Mucosa of rectum (tissue), 2 donors: ENCODE results near the gene EPHA8.

Experiments used
- H3K27ac ChIP-seq, 2 donors: one replicate each; pipeline ENCODE4 v1.7.0; 2013; ENCODE audit warnings: inconsistent platforms in 2 of 2, low read depth in 2 of 2, low read length in 2 of 2
- H3K27me3 ChIP-seq, 2 donors: one replicate each; pipeline ENCODE4 v1.7.0; 2013; ENCODE audit warnings: low read length in 2 of 2; ENCODE audit not compliant: control insufficient read depth in 2 of 2, insufficient read depth in 2 of 2
- H3K36me3 ChIP-seq, 2 donors: one replicate each; pipeline ENCODE4 v1.7.0; 2013; ENCODE audit warnings: low read length in 2 of 2; ENCODE audit not compliant: control insufficient read depth in 2 of 2, insufficient read depth in 2 of 2
- H3K4me1 ChIP-seq, 2 donors: one replicate each; pipeline ENCODE4 v1.7.0; 2013; ENCODE audit warnings: low read length in 2 of 2, mild to moderate bottlenecking in 1 of 2; ENCODE audit not compliant: control insufficient read depth in 2 of 2, insufficient read depth in 2 of 2
- H3K4me3 ChIP-seq, 2 donors: one replicate each; pipeline ENCODE4 v1.7.0; 2013; ENCODE audit warnings: low read length in 2 of 2
- H3K9ac ChIP-seq, 2 donors: one replicate each; pipeline ENCODE4 v1.7.0; 2013; ENCODE audit warnings: low read length in 2 of 2, low read depth in 1 of 2, mild to moderate bottlenecking in 1 of 2
- H3K9me3 ChIP-seq, 2 donors: one replicate each; pipeline ENCODE4 v1.7.0; 2013; ENCODE audit warnings: low read length in 2 of 2; ENCODE audit not compliant: control insufficient read depth in 2 of 2
- donor health status: healthy.
- donor health status: Normal muscosa, but diverticular disease.

EPHA8 gene

DNA sequence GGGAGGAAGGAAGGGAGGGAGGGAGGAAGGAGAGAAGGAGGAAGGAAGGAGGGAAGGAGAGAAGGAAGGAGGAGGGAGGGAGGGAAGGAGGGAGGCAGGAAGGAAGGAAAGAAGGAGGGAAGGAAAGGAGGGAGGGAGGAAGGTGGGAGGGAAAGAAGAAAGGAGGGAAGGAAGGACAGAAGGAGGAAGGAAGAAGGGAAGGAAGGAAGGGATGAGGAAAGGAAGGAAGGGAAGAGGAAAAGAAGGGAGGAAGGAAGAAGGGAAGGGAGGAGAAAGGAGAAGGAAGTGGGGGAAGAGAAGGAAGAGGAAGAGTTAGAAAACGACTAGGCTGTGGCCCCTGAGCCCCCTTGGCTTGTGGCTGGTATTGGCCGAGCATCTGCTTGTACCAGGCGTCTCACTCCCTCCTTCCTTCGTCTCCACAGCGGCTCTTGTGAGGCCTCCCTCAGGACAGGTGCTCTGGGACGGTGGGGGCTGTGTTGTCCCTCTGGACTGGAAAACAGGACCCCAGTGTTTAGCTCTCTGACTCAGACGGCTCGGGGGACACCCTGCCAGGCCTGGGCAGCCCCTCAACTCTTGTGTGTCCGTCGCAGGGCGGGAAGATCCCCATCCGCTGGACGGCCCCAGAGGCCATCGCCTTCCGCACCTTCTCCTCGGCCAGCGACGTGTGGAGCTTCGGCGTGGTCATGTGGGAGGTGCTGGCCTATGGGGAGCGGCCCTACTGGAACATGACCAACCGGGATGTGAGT lies 37.0 kb downstream of the EPHA8 start:
- Histone ChIP-seq H3K9ac (no peak overlapping the region), H3K4me3 (no peak overlapping the region), H3K27me3 (peaks cover 2 to 17% of the 10 kb centered on the region in 2 donors)

DNA sequence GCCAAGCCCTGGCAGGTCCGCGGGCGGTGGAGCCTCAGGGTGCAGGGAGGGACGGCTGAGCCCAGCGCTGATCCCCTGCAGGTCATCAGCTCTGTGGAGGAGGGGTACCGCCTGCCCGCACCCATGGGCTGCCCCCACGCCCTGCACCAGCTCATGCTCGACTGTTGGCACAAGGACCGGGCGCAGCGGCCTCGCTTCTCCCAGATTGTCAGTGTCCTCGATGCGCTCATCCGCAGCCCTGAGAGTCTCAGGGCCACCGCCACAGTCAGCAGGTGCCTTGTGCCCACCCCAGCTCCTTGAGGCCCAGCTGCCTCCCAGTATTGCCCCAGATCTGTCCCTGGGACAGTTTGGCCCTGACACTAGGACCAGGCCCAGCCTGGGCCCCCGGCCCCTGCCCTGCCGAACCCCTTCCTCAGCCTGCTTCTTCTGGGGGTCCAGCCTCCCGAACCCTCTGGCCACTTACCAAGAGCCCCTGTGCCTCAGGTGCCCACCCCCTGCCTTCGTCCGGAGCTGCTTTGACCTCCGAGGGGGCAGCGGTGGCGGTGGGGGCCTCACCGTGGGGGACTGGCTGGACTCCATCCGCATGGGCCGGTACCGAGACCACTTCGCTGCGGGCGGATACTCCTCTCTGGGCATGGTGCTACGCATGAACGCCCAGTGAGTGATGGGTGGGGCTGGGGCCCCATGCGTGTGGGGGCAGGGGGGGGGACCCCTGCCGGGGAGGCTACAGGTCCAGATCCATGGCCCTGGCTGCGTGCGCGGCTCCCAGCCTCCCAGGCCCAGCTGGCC lies 37.7 kb downstream of the EPHA8 start:
- no peaks in the 10 kb centered on the region for H3K9me3 ChIP-seq
- no peaks in the 10 kb centered on the region for H3K36me3 ChIP-seq
- no peak overlapping the region for H3K27ac ChIP-seq
- no peak overlapping the region for H3K4me3 ChIP-seq
- no peaks in the 10 kb centered on the region for H3K4me1 ChIP-seq
- peaks cover 6 to 18% of the 10 kb centered on the region in 2 donors for H3K27me3 ChIP-seq
- H3K9ac ChIP-seq = no peak overlapping the region

More for the DNA sequence above, 37.0 kb downstream of the EPHA8 start:
- H3K9me3 ChIP-seq = no peaks in the 10 kb centered on the region
- no peak overlapping the region for H3K27ac ChIP-seq
- H3K4me1 ChIP-seq = no peaks in the 10 kb centered on the region
- H3K36me3 ChIP-seq = no peaks in the 10 kb centered on the region

GRCh38 chr1:22601610-22602009 lies 38.3 kb downstream of the EPHA8 start:
- Histone ChIP-seq H3K27ac (no peak overlapping the region), H3K4me3 (no peak overlapping the region), H3K36me3 (no peaks in the 10 kb centered on the region), H3K27me3 (peaks cover 11 to 23% of the 10 kb centered on the region in 2 donors), H3K9ac (no peak overlapping the region), H3K9me3 (no peaks in the 10 kb centered on the region), H3K4me1 (no peaks in the 10 kb centered on the region)

GRCh38 chr1:22602060-22602740 lies 38.9 kb downstream of the EPHA8 start:
- H3K27me3 ChIP-seq = peaks cover 11 to 23% of the 10 kb centered on the region in 2 donors

GRCh38 chr1:22606161-22606560 lies 42.9 kb downstream of the EPHA8 start:
- no peak overlapping the region for H3K4me3 ChIP-seq
- no peak overlapping the region for H3K9ac ChIP-seq
- H3K36me3 ChIP-seq = no peaks in the 10 kb centered on the region
- H3K27me3 ChIP-seq = peaks cover 18 to 22% of the 10 kb centered on the region in 2 donors
- no peak overlapping the region for H3K27ac ChIP-seq
- H3K9me3 ChIP-seq = no peaks in the 10 kb centered on the region
- H3K4me1 ChIP-seq = no peaks in the 10 kb centered on the region

More at GRCh38 chr1:22602060-22602740, 38.9 kb downstream of the EPHA8 start:
- H3K4me1 ChIP-seq = no peaks in the 10 kb centered on the region
- no peaks in the 10 kb centered on the region for H3K36me3 ChIP-seq
- H3K9ac ChIP-seq = no peak overlapping the region
- H3K9me3 ChIP-seq = no peaks in the 10 kb centered on the region
- no peak overlapping the region for H3K27ac ChIP-seq
- no peak overlapping the region for H3K4me3 ChIP-seq

GRCh38 chr1:22607154-22607553 lies 43.9 kb downstream of the EPHA8 start:
- no peak overlapping the region for H3K27ac ChIP-seq
- H3K27me3 ChIP-seq = peaks cover 18 to 22% of the 10 kb centered on the region in 2 donors
- no peaks in the 10 kb centered on the region for H3K9me3 ChIP-seq
- H3K4me3 ChIP-seq = no peak overlapping the region
- no peak overlapping the region for H3K9ac ChIP-seq
- H3K4me1 ChIP-seq = no peaks in the 10 kb centered on the region
- H3K36me3 ChIP-seq = no peaks in the 10 kb centered on the region

DNA sequence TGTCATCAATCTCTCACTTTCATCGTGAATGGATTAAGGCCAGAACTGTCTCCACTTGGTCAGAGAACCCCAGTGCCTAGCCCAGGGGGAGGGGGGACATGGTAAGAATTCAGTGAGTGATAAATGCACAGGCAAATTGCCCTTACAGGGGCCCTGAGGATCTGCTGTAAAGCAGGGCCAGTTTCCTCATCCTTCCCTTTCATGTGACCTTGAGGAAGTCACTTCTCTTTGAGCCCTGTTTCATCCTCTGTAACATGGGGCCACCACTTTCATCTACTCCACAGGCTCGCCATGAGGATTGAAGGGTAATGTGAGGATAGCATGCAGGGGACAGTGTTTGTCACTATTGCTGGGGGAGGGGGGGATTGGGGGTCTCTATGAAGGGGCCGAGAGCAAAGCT lies 45.1 kb downstream of the EPHA8 start:
- Histone ChIP-seq H3K9me3 (no peaks in the 10 kb centered on the region), H3K36me3 (no peaks in the 10 kb centered on the region), H3K27me3 (peaks cover 14 to 22% of the 10 kb centered on the region in 2 donors), H3K4me1 (no peaks in the 10 kb centered on the region), H3K4me3 (no peak overlapping the region), H3K9ac (no peak overlapping the region), H3K27ac (no peak overlapping the region)

DNA sequence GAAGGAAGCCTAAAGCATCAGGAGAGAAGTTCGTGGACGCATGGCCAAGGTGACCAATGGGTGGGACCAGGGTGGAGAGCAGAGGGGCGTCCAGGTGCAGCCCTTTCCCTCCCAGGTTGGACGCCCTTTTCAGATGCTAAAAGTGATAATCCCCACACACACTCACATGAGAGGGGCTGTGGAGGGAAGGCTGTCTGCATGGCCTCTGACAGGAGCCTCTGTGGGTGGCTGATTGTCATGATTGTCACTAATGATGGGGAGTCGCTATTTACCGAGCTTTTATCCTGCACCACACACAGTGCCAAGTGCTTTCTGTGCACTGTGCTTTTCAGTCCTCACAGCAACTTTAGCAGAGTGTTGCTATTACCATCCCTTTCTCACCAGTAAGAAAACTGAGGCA lies 46.0 kb downstream of the EPHA8 start:
- H3K9ac ChIP-seq = no peak overlapping the region
- H3K36me3 ChIP-seq = no peaks in the 10 kb centered on the region
- no peak overlapping the region for H3K4me3 ChIP-seq
- peaks cover 16 to 21% of the 10 kb centered on the region in 2 donors for H3K27me3 ChIP-seq
- no peaks in the 10 kb centered on the region for H3K4me1 ChIP-seq
- no peaks in the 10 kb centered on the region for H3K9me3 ChIP-seq
- H3K27ac ChIP-seq = no peak overlapping the region

DNA sequence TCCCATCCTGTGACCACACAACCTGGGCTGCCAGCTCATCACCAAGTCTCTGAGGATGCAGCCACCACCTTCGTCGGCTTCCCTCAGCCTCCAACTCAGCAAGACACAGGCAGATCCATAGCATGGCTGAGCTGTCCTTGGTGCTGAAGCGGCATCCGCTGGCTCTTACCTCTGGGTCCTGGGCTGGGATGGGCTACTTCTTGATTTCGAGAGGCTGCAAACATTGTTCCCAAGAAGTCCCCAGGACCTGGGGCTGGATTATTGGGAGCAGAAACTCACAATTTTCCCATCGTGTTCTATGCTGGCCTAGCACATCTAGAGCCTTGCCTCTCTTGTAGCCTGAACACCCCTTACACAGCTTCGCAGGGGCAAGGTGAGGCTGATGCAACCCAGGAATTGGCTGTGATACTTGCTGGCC lies 48.2 kb downstream of the EPHA8 start:
- H3K36me3 ChIP-seq = no peaks in the 10 kb centered on the region
- no peak overlapping the region for H3K9ac ChIP-seq
- no peaks in the 10 kb centered on the region for H3K9me3 ChIP-seq
- H3K27ac ChIP-seq = no peak overlapping the region
- H3K4me3 ChIP-seq = no peak overlapping the region
- H3K4me1 ChIP-seq = no peaks in the 10 kb centered on the region
- H3K27me3 ChIP-seq = peaks cover 10 to 11% of the 10 kb centered on the region in 2 donors
